HepG2 (cell line): ENCODE data around the gene NELFCD. TPM values are rescaled to one million over a fixed set of nuclear protein-coding genes. Genes with fewer than 3 reads are reported as not detected.

Experiments used
- ATAC-seq: fragments of 200-7000 bp; cut with Tn5 transposase; 3 replicates; pipeline ENCODE4 v1.9.1; 2020; ENCODE audit warnings: mild to moderate bottlenecking, moderate library complexity
- BruUV-seq: library from RNA; stranded (reverse); fragments of 400-500 nt; replicated peaks from 2 replicates; lab custom pipeline; 2021; lab: Mats Ljungman, UMichigan
- CTCF ChIA-PET: fragments of 300-600 bp; formaldehyde crosslinking; extraction: SDS; loops from one replicate; lab custom pipeline; 2021; ENCODE audit warnings: low total read pairs, inconsistent platforms, low intra/inter-chr PET ratio; lab: Yijun Ruan, JAX
- POLR2A ChIA-PET: fragments of 350-600 bp; sonication (Branson Sonifier 250); formaldehyde crosslinking; loops from one replicate; lab custom pipeline; 2020; ENCODE audit warnings: antibody characterized with exemption, inconsistent platforms; lab: Yijun Ruan, JAX
- DNase-seq: peaks from one replicate; pipeline ENCODE4 v3.0.0-alpha.2; 2015; ENCODE audit warnings: low spot score
- FAIRE-seq: peaks from 3 replicates; lab custom pipeline; 2011; peaks lifted over from hg19 to GRCh38; lab: Jason Lieb, UNC
- H2AFZ ChIP-seq: one replicate; pipeline ENCODE4 v1.6.1; 2011; ENCODE audit warnings: low read length, inconsistent platforms
- H3K27ac ChIP-seq: fragments of 300-600 bp; 3 replicates; pipeline ENCODE4 v1.8.0; 2011; ENCODE audit warnings: mixed run types, mild to moderate bottlenecking, mixed read lengths, low read length, inconsistent platforms; ENCODE audit not compliant: insufficient read depth; ENCODE audit errors: extremely low read length
- H3K27me3 ChIP-seq, 2 experiments: fragments of 200-600 bp in 1 of 2; 2 replicates in 1 of 2; 3 replicates in 1 of 2; pipeline versions ENCODE4 v1.6.0 to v1.8.0; 2011; ENCODE audit warnings: low read length in 2 of 2, mild to moderate bottlenecking in 2 of 2, moderate library complexity in 2 of 2, inconsistent platforms in 1 of 2; ENCODE audit not compliant: insufficient read depth in 2 of 2, control insufficient read depth in 1 of 2
- H3K36me3 ChIP-seq, 2 experiments: fragments of 200-600 bp in 1 of 2; replicated peaks in 1 of 2; 2 replicates in 1 of 2; 3 replicates in 1 of 2; pipeline versions ENCODE4 v1.5.1 to v1.8.0; 2011; ENCODE audit warnings: low read length in 2 of 2, inconsistent platforms in 1 of 2; ENCODE audit not compliant: insufficient read depth in 2 of 2, control insufficient read depth in 1 of 2
- H3K4me1 ChIP-seq: 2 replicates; pipeline ENCODE4 v1.5.1; 2012; ENCODE audit warnings: low read length, inconsistent platforms; ENCODE audit not compliant: insufficient read depth
- H3K4me2 ChIP-seq: 2 replicates; pipeline ENCODE4 v1.6.0; 2011; ENCODE audit warnings: low read depth, low read length, inconsistent platforms
- H3K4me3 ChIP-seq, 3 experiments: fragments of 200-600 bp in 1 of 3; sonication (generic), shearing (Covaris generic) in 1 of 3; replicated peaks in 1 of 3; 2 replicates each; pipeline ENCODE4 v1.5.1; 2011 to 2016; ENCODE audit warnings: low read length in 3 of 3, inconsistent platforms in 2 of 3, low read depth in 2 of 3, mild to moderate bottlenecking in 2 of 3, control low read depth in 1 of 3, mixed read lengths in 1 of 3; ENCODE audit not compliant: insufficient read depth in 1 of 3
- H3K79me2 ChIP-seq: one replicate; pipeline ENCODE4 v1.6.1; 2011; ENCODE audit warnings: low read length, inconsistent platforms; ENCODE audit not compliant: insufficient read depth
- H3K9ac ChIP-seq: 2 replicates; pipeline ENCODE4 v1.6.0; 2011; ENCODE audit warnings: mild to moderate bottlenecking, low read depth, low read length, inconsistent platforms; ENCODE audit not compliant: insufficient read depth
- H3K9me3 ChIP-seq: 2 replicates; pipeline ENCODE4 v1.5.1; 2012; ENCODE audit warnings: mild to moderate bottlenecking, low read length
- H4K20me1 ChIP-seq: 2 replicates; pipeline ENCODE4 v1.6.0; 2011; ENCODE audit warnings: inconsistent platforms, mild to moderate bottlenecking, low read length, moderate library complexity; ENCODE audit not compliant: insufficient read depth
- ATF7 ChIP-seq, 2 experiments: fragments of 450-650 bp in 1 of 2; sonication (generic) in 1 of 2; formaldehyde crosslinking in 1 of 2; IDR thresholded peaks; 2 replicates each; pipeline versions ENCODE4 v1.4.0 to v1.6.1; 2016 to 2020; ENCODE audit warnings: antibody characterized with exemption in 1 of 2, mild to moderate bottlenecking in 1 of 2, missing genetic modification reagents in 1 of 2
- CREB3 ChIP-seq: sonication (generic); formaldehyde crosslinking; IDR thresholded peaks from 2 replicates; pipeline ENCODE4 v1.5.0; 2020; ENCODE audit warnings: missing genetic modification reagents
- HNRNPLL ChIP-seq: fragments of 200-400 bp; formaldehyde crosslinking; IDR thresholded peaks from 2 replicates; pipeline ENCODE4 v1.6.1; 2017; ENCODE audit warnings: mild to moderate bottlenecking, low read depth, low read length; ENCODE audit not compliant: poor library complexity, severe bottlenecking
- HOXA5 ChIP-seq: sonication (generic); formaldehyde crosslinking; IDR thresholded peaks from 2 replicates; pipeline ENCODE4 v1.4.0; 2020; ENCODE audit warnings: missing genetic modification reagents
- MEIS1 ChIP-seq: sonication (generic); formaldehyde crosslinking; IDR thresholded peaks from 2 replicates; pipeline ENCODE4 v1.9.0; 2021; ENCODE audit warnings: mild to moderate bottlenecking, missing genetic modification reagents, moderate library complexity, borderline replicate concordance
- NFRKB ChIP-seq: fragments of 450-650 bp; IDR thresholded peaks from 2 replicates; pipeline ENCODE4 v1.6.1; 2017
- POGZ ChIP-seq: sonication (generic); formaldehyde crosslinking; IDR thresholded peaks from 2 replicates; pipeline ENCODE4 v1.4.0; 2020; ENCODE audit warnings: mild to moderate bottlenecking, missing genetic modification reagents
- PPARG ChIP-seq: conservative IDR thresholded peaks from 2 replicates; pipeline ENCODE4 v1.6.1; 2016; ENCODE audit warnings: missing biosample characterization, missing genetic modification reagents
- SAP130 ChIP-seq: IDR thresholded peaks from 2 replicates; pipeline ENCODE4 v1.6.1; 2016; ENCODE audit warnings: low read depth
- SP2 ChIP-seq: sonication (generic); formaldehyde crosslinking; IDR thresholded peaks from 2 replicates; pipeline ENCODE4 v1.5.1; 2020; ENCODE audit warnings: mild to moderate bottlenecking, missing genetic modification reagents
- TEAD3 ChIP-seq: optimal IDR thresholded peaks from 2 replicates; pipeline ENCODE3; 2016; ENCODE audit warnings: borderline replicate concordance
- USF2 ChIP-seq, 2 experiments: sonication (generic) in 1 of 2; formaldehyde crosslinking in 1 of 2; IDR thresholded peaks; 2 replicates each; pipeline versions ENCODE4 v1.5.1 to v1.6.1; 2011 to 2020; ENCODE audit warnings: borderline replicate concordance in 1 of 2, low read depth in 1 of 2, low read length in 1 of 2, mild to moderate bottlenecking in 1 of 2, missing genetic modification reagents in 1 of 2, moderate library complexity in 1 of 2
- ZFP90 ChIP-seq: sonication (generic); formaldehyde crosslinking; IDR thresholded peaks from 2 replicates; pipeline ENCODE4 v1.8.0; 2022; ENCODE audit warnings: missing genetic modification reagents, mild to moderate bottlenecking, inconsistent platforms, borderline replicate concordance
- ZNF75D ChIP-seq: sonication (generic); formaldehyde crosslinking; IDR thresholded peaks from 2 replicates; pipeline ENCODE4 v1.8.1; 2023; ENCODE audit warnings: missing genetic modification reagents, mild to moderate bottlenecking, borderline replicate concordance
- ZNF83 ChIP-seq: sonication (generic); formaldehyde crosslinking; IDR thresholded peaks from 2 replicates; pipeline ENCODE4 v1.4.0; 2020; ENCODE audit warnings: missing genetic modification reagents, mild to moderate bottlenecking, borderline replicate concordance
- ZSCAN31 ChIP-seq: sonication (generic); formaldehyde crosslinking; IDR thresholded peaks from 2 replicates; pipeline ENCODE4 v1.5.0; 2020; ENCODE audit warnings: low read depth, mild to moderate bottlenecking, missing genetic modification reagents
- ZSCAN9 ChIP-seq: IDR thresholded peaks from 2 replicates; pipeline ENCODE4 v1.6.1; 2016; ENCODE audit warnings: borderline replicate concordance
- WGBS: methylation state at CpG from one replicate; pipeline ENCODE4 v1.1.6; 2017; ENCODE audit warnings: low lambda C conversion rate; 5-methylcytosine and 5-hydroxymethylcytosine counted together
- in situ Hi-C: cut with HindIII; loops from 2 replicates; pipeline ENCODE4 v1.10.0; 2017; ENCODE audit warnings: low pct_unique_long_range_greater_than_20kb; ENCODE audit not compliant: extremely low pct_ligation_motif_present
- intact Hi-C: fragments of 100-400 bp; cut with micrococcal nuclease; formaldehyde crosslinking; loops from one replicate; pipeline ENCODE4 v1.10.0; 2022; ENCODE audit not compliant: unreplicated experiment
- polyA plus RNA-seq, 8 experiments: library from polyadenylated mRNA; depleted of rRNA in 3 of 8; stranded (reverse) in 7 of 8; unstranded in 1 of 8; fragments of >200 nt; fragmentation: Illumina TruSeq in 4 of 8; extraction: Trizol in 4 of 8; gene quantifications; 2 replicates each; pipeline versions ENCODE4 v1.2.1 to v1.2.3, GENCODE V29; 2011 to 2016; ENCODE audit warnings: low read depth in 4 of 8, missing spikeins in 1 of 8, mixed read lengths in 1 of 8; ENCODE audit not compliant: insufficient read depth in 1 of 8
- total RNA-seq, 5 experiments: library from RNA; depleted of rRNA; stranded (reverse); fragments of >200 nt; fragmentation: Illumina TruSeq; extraction: Trizol; gene quantifications; 2 replicates each; pipeline ENCODE4 v1.2.3, GENCODE V29; 2016; ENCODE audit warnings: low read depth in 1 of 5

The NELFCD gene
- total and polyA plus RNA-seq, 2 of the 13 experiments (the other 11 are each of a cell fraction or from before 2014, with no cell fraction given), result 159 to 203 TPM

GRCh38 chr20:59008715-59009336 lies 27.8 kb downstream of the NELFCD start (continued):
- TF ChIP-seq MEIS1 (0 out of 2 replicates have a peak, but pooled peaks have one; percentile 24), TEAD3 (CRISPR knock-in tag) (peak; percentile 25), PPARG (CRISPR knock-in tag) (peak; percentile 54; the same call in 1 of the 2 replicates), ZSCAN9 (no peak), SAP130 (no peak)

GRCh38 chr20:59010321-59010994 lies 29.4 kb downstream of the NELFCD start:
- in situ Hi-C loops (no loop called here), intact Hi-C loops (no loop called here)
- no TSS peak for BruUV-seq
- ATAC-seq (peak; percentile 3; the same call in 1 of the 3 replicates), DNase-seq (no peak), FAIRE-seq (no peak)
- ChIA-PET CTCF (no interaction called here), POLR2A (interaction anchor here (0.9 to 3.9 kb wide), 3 partner anchors 14 to 22 kb away, joined by 3 to 19 read pairs (median 6); partner anchors contain the start of gene ATP5F1E)
- H3K27ac ChIP-seq, result peak overlapping the region; percentile 12
- 62% methylated on average over 8 of the region's 8 CpGs for WGBS
- H4K20me1 ChIP-seq, result no peaks in the 10 kb centered on the region
- no peaks in the 10 kb centered on the region for H3K27me3 ChIP-seq
- peak overlapping the region; percentile 33 for H3K4me2 ChIP-seq
- H3K9ac ChIP-seq, result no peak overlapping the region
- H2AFZ ChIP-seq, result no peak overlapping the region
- no peaks in the 10 kb centered on the region for H3K9me3 ChIP-seq
- no peak overlapping the region for H3K4me3 ChIP-seq
- no peaks in the 10 kb centered on the region for H3K36me3 ChIP-seq
- peaks cover 12% of the 10 kb centered on the region for H3K79me2 ChIP-seq
- peaks cover 93% of the 10 kb centered on the region for H3K4me1 ChIP-seq
- TF ChIP-seq CREB3 (CRISPR knock-in tag) (no peak), USF2 (IDR thresholded peaks at IDR 0.05; ENCODE audit: low read depth, low read length) (no peak), USF2 (CRISPR knock-in tag; IDR thresholded peaks at IDR 0.05; ENCODE audit: borderline replicate concordance) (peak; percentile 77; the same call in 1 of the 2 replicates), SP2 (CRISPR knock-in tag) (no peak), HNRNPLL (no peak), ZNF83 (CRISPR knock-in tag) (no peak), ZNF75D (CRISPR knock-in tag) (no peak), NFRKB (no peak), POGZ (CRISPR knock-in tag) (no peak), ATF7 (IDR thresholded peaks at IDR 0.05) (no peak), ATF7 (CRISPR knock-in tag; IDR thresholded peaks at IDR 0.05) (0 out of 2 replicates have a peak, but pooled peaks have one; percentile 50), HOXA5 (CRISPR knock-in tag) (no peak), ZFP90 (CRISPR knock-in tag) (no peak), ZSCAN31 (CRISPR knock-in tag) (0 out of 2 replicates have a peak, but pooled peaks have one; percentile 77)
